AG04450 (cell line): Measurements from ENCODE around the gene TRPM1. TPM values are rescaled to one million over a fixed set of nuclear protein-coding genes. Genes with fewer than 3 reads are reported as not detected.

ENCODE experiments used
- CTCF ChIA-PET: fragments of 300-600, 350-600 bp; formaldehyde crosslinking; extraction: SDS; loops from one replicate; lab custom pipeline; 2022; ENCODE audit warnings: antibody characterized with exemption, inconsistent platforms; lab: Charles Lee
- POLR2A ChIA-PET: fragments of 350-600 bp; formaldehyde crosslinking; extraction: SDS; loops from one replicate; lab custom pipeline; 2021; ENCODE audit warnings: antibody characterized with exemption, inconsistent platforms; lab: Yijun Ruan, JAX
- DNase-seq: peaks from one replicate; pipeline ENCODE4 v3.0.0-alpha.2; 2011; ENCODE audit warnings: low read depth, low spot score
- H3K27ac ChIP-seq: one replicate; pipeline ENCODE4 v1.5.1; 2012; ENCODE audit warnings: low read depth, low read length, control low read depth
- H3K27me3 ChIP-seq: one replicate; pipeline ENCODE4 v1.6.0; 2012; ENCODE audit warnings: low read length; ENCODE audit not compliant: control insufficient read depth, insufficient read depth
- H3K4me3 ChIP-seq: 2 replicates; pipeline ENCODE4 v1.5.1; 2011; ENCODE audit warnings: mild to moderate bottlenecking, low read depth, low read length, control low read depth
- H3K9me3 ChIP-seq: 2 replicates; pipeline ENCODE4 v1.5.1; 2012; ENCODE audit warnings: low read length; ENCODE audit not compliant: control insufficient read depth, insufficient read depth
- CTCF ChIP-seq: IDR thresholded peaks from 2 replicates; pipeline ENCODE4 v1.5.1; 2011; ENCODE audit warnings: low read depth, low read length, control low read depth, inconsistent platforms
- polyA plus RNA-seq: library from polyadenylated mRNA; depleted of rRNA; stranded (reverse); fragments of >200 nt; gene quantifications from 2 replicates; pipeline ENCODE4 v1.2.3, GENCODE V29; 2011

The TRPM1 gene
- polyA plus RNA-seq, 1 experiment, result not detected

GRCh38 chr15:31067890-31068603, 33.5 kb downstream of the TRPM1 start:
- no peaks in the 10 kb centered on the region for H3K9me3 ChIP-seq
- H3K27ac ChIP-seq, result no peak overlapping the region
- no peak overlapping the region for H3K4me3 ChIP-seq
- no peak for TF ChIP-seq CTCF
- H3K27me3 ChIP-seq, result peaks cover 6% of the 10 kb centered on the region
- ChIA-PET CTCF (no interaction called here), POLR2A (no interaction called here)
- no peak for DNase-seq

- no peak for DNase-seq
- Histone ChIP-seq H3K27ac (no peak overlapping the region), H3K9me3 (no peaks in the 10 kb centered on the region), H3K4me3 (no peak overlapping the region), H3K27me3 (peaks cover 9% of the 10 kb centered on the region)
- no peak for TF ChIP-seq CTCF
- POLR2A ChIA-PET, result no interaction called here
- CTCF ChIA-PET, result no interaction called here
These were observed 35.7 kb downstream of the TRPM1 start for GRCh38 chr15:31065824-31066223.

- H3K9me3 ChIP-seq, result no peaks in the 10 kb centered on the region
- peaks cover 9% of the 10 kb centered on the region for H3K27me3 ChIP-seq
- H3K27ac ChIP-seq, result no peak overlapping the region
- no peak overlapping the region for H3K4me3 ChIP-seq
- POLR2A ChIA-PET, result no interaction called here
- CTCF ChIA-PET, result no interaction called here
- TF ChIP-seq CTCF, result no peak
- no peak for DNase-seq
These were observed 38.6 kb downstream of the TRPM1 start for GRCh38 chr15:31062911-31063310.

- no peak overlapping the region for H3K4me3 ChIP-seq
- H3K9me3 ChIP-seq, result no peaks in the 10 kb centered on the region
- H3K27me3 ChIP-seq, result peaks cover 9% of the 10 kb centered on the region
- ChIA-PET POLR2A (no interaction called here), CTCF (no interaction called here)
- no peak overlapping the region for H3K27ac ChIP-seq
- TF ChIP-seq CTCF, result no peak
- no peak for DNase-seq
These were observed 39.1 kb downstream of the TRPM1 start for GRCh38 chr15:31062310-31062847.

- Histone ChIP-seq H3K4me3 (no peak overlapping the region), H3K27ac (no peak overlapping the region), H3K9me3 (no peaks in the 10 kb centered on the region), H3K27me3 (peaks cover 9% of the 10 kb centered on the region)
- POLR2A ChIA-PET, result interaction anchor here (0.6 kb wide), 1 partner anchor 188 kb away, joined by 3 read pairs; no protein-coding TSS in a partner anchor
- no peak for TF ChIP-seq CTCF
- no peak for DNase-seq
- CTCF ChIA-PET, result interaction anchor here (1.1 kb wide), 1 partner anchor 69 kb away, joined by 4 read pairs; no protein-coding TSS in a partner anchor
These were observed 40.9 kb downstream of the TRPM1 start for GRCh38 chr15:31060429-31061140.
